Retinal pigment epithelial cell (primary cell): Measurements from ENCODE around the gene AP1G1.
A peak's percentile ranks its signal among the peaks of the same experiment; 100 is the strongest.

ENCODE experiments used
- DNase-seq: peaks from one replicate; pipeline ENCODE4 v3.0.0-alpha.2; 2010; ENCODE audit warnings: low read depth
- H3K4me3 ChIP-seq: 2 replicates; pipeline ENCODE4 v1.5.1; 2011; ENCODE audit warnings: mild to moderate bottlenecking, low read length, control low read depth, moderate library complexity
- CTCF ChIP-seq: conservative IDR thresholded peaks from 2 replicates; pipeline ENCODE4 v1.5.1; 2011; ENCODE audit warnings: low read depth, low read length, control low read depth, inconsistent platforms

AP1G1 gene

DNA sequence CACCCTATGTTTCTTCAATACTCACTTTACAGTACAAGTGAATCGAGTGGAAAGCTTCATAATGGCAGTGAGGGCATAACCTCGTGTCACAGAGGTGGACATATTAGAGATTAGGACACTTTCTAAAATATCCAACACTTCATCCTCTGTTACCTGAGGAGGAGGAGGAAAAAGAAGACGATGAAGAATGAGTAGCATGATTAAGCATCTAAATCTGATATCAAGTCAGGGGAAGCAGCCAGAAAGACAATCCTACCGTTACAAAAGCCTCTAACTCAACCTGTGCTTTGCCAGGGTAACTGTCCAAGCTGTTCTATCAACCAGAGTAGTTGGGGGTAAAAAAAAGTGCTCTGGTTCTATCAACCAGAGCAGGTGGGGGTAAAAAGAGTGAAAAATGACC is 60.4 kb downstream of the AP1G1 start:
- no peak for DNase-seq
- TF ChIP-seq CTCF: no peak
- no peak overlapping the region for H3K4me3 ChIP-seq

DNA sequence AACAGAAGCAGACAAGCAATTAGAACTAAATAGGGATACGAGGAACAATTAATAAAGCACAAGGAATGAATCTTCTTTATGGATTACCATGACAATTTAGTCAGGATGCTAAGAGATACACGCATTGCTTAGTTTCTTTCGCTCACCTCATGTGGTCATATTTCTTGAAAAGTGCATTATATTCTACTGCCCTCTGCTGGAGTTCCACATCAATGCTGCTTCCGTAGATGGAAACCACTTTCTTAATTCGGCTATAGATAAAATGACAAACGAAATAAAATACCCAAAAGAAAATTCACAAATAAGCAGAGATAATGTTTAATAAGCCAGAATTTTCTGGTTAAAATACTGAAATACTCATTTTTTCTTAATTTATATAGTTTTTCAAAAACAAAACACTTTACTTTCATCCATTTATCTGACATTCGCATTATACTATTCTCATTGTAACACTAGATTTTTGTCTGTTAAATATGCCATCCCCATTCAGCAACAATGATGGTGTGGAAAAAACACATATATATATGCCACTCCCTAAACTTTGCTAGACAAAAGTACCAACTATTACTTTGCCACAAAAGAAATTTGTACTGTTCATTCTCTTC is 62.1 kb downstream of the AP1G1 start:
- DNase-seq: no peak
- no peak overlapping the region for H3K4me3 ChIP-seq
- TF ChIP-seq CTCF: peak; percentile 85

DNA sequence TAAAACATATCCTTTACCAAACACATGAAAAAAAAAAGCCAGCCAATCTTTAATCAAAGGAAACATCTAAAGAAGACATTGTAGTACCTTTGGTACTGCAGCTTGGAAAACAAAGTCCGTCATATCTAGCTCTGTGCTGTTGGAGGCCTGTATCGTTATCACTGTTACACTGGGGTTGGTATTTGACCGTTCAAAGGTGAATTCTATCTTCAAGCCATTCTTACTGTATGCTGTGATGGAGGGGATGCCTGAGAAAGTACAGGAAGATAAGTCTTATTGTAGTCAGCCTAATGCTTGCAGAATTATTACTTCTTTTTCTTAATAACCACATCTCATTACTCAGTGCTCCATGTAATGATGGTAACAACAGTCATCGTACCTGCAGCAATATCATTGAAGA is 69.8 kb downstream of the AP1G1 start:
- no peak overlapping the region for H3K4me3 ChIP-seq
- DNase-seq: no peak
- no peak for TF ChIP-seq CTCF

DNA sequence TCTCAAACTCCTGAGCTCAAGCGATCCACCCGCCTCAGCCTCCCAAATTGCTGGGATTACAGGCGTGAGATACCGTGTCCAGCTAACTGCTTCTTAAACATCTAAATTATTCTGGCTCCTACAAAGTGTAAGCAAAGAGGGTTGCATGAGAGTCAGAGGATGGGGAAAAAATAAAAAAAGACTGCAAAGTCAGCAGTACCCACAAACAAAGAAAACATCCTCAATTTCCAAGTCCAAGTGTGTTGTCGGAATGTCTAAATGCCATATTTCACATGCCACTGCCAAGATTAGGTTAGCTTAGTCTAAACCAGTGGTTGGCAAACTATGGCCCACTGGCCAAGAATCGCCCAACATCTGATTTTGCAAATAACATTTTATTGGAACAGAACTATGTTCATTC is 71.1 kb downstream of the AP1G1 start:
- DNase-seq: no peak
- TF ChIP-seq CTCF: no peak
- no peak overlapping the region for H3K4me3 ChIP-seq

- no peak overlapping the region for H3K4me3 ChIP-seq
- no peak for DNase-seq
- no peak for TF ChIP-seq CTCF
These were observed 74.1 kb downstream of the AP1G1 start for GRCh38 chr16:71734511-71734910.

- no peak for TF ChIP-seq CTCF
- no peak overlapping the region for H3K4me3 ChIP-seq
- no peak for DNase-seq
These were observed 76.0 kb downstream of the AP1G1 start for GRCh38 chr16:71732587-71732986.

GRCh38 chr16:71727551-71728324 is 80.9 kb downstream of the AP1G1 start:
- no peak for DNase-seq
- no peak for TF ChIP-seq CTCF

More at GRCh38 chr16:71727551-71728324, 80.9 kb downstream of the AP1G1 start:
- no peak overlapping the region for H3K4me3 ChIP-seq
